NCI-H128 (cell line): ENCODE results near the gene SNRPD2.

Experiments used
- DNase-seq: peaks from one replicate; lab custom pipeline; 2025; ENCODE audit not compliant: unreplicated experiment; lab: John Stamatoyannopoulos, UW

The SNRPD2 gene

DNA sequence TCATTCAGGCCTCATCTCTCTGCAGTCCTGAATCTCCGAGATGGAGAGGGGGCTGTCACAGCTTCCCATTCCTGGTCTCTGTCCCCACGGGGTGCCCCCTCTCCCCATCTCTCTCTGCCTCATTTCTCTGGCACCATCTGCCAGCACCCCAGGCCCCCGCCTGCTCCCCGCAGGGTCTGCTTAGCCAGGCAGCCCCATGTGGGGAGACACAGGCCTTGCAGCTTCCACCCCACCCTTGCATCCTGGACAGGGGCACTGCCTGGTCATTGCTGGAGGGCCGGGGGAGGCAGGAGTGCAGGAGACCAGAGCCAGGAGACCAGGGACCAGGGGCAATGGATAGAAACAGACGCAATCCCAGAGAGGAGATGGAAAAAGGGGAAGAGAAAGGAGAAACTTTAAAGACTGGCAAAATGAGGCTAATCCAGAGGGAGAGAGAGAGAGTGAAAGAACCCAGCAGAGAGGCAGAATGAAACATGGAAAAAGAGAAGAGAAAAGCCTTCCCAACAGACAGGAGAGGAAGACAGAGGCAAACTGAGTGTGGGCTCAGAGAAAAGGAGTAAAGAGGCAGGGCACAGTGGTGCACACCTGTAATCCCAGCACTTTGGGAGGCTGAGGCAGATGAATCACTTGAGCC, 32.5 kb downstream of the SNRPD2 start:
- no peak for DNase-seq

DNA sequence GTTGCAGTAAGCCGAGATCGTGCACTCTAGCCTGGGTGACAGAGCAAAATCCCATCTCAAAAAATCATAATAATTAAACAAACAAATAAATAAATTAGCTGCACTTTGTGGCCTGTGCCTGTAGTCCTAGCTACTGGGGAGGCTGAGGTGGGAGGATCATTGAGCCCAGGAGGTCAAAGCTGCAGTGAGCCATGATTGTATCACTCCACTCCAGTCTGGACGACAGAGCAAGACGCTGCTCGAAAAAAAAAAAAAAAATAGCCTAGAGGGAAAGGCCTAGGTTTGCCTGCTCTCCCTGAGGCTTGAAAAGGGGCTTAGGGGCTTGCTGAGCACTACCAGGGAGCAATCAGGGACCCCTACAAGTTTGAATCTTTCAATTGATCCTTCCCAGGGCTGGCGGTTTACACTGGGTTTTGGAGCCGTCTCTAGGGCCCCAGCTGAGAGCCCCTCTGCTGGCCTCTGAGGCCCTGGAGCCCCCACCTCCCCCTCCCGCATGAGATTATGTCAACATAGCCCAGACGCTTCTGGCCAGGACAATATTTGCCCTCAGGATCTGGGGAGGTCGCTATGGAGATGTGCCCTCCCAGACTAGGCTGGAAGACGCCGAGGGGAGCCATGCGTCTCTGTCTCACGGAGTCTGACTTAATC, 34.1 kb downstream of the SNRPD2 start:
- DNase-seq, result no peak

DNA sequence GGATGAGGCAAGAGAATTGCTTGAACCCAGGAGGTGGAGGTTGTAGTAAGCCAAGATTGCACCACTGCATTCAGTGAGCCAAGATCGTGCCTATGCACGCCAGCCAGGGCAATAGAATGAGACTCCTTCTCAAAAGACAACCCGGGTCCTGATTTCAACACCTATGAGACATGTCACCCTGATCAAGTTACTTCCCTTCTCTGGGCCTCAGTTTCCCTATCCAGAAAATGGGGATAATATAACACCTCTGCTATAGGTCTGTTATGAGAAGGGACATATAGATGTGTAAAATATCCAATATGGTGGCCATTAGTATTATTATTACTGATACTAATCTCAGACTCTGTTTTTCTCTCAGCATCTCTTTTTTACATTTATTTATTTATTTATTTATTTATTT, 36.7 kb downstream of the SNRPD2 start:
- DNase-seq, result no peak

DNA sequence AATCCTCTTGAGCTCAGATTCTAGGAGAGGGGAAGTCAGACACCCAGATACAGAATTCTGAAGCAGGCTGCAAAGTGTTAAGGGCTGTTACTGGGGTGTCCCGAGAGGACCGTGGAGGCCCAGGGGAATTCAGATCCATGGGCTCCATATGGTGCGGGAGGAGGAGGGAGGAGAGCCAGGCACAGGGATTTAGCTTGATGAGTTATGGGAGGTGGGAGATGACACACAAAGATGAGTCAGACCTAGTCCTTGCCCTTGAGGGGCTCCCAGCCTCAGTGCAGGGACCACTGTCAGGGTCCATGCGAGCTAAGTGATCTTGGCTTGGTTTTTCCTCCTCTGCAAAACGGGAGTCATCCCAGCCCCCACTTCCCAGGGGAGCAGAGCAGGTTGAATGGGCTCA, 38.1 kb downstream of the SNRPD2 start:
- DNase-seq, result no peak

DNA sequence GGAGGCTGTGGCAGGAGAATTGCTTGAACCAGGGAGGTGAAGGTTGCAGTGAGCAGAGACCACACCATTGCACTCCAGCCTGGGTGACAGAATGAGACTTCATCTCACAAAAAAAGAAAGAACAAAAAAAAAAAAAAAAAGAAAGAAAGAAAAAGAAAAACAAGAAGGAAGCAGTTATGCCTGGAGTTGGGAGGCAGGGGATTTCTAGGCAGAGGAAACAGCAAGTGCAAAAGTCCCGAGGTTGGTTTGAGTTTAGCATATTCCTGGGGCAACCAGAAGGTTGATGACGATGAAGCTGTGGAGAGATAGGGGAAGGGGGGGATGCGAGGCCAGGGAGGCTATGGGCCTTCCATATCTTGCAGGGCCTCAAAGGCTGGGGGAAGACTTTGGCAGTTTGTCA, 41.0 kb downstream of the SNRPD2 start:
- DNase-seq, result no peak

DNA sequence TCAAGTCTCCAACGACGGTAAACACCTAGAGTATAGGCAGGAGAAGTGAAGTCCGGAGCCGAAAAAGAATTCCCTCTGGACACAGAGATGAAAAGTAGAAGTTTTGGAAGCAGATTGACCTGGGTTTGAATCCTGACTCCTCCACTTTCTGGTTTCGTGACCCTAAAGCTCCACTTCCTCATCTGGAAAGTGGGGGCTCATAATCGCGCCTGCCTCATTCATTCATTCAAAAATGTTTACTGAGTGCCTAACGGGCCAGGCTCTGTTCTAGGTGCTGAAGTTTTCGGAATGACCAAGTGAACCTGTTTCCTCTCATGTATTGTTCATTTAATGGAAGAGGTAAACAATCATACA, 45.4 kb downstream of the SNRPD2 start:
- DNase-seq, result no peak

DNA sequence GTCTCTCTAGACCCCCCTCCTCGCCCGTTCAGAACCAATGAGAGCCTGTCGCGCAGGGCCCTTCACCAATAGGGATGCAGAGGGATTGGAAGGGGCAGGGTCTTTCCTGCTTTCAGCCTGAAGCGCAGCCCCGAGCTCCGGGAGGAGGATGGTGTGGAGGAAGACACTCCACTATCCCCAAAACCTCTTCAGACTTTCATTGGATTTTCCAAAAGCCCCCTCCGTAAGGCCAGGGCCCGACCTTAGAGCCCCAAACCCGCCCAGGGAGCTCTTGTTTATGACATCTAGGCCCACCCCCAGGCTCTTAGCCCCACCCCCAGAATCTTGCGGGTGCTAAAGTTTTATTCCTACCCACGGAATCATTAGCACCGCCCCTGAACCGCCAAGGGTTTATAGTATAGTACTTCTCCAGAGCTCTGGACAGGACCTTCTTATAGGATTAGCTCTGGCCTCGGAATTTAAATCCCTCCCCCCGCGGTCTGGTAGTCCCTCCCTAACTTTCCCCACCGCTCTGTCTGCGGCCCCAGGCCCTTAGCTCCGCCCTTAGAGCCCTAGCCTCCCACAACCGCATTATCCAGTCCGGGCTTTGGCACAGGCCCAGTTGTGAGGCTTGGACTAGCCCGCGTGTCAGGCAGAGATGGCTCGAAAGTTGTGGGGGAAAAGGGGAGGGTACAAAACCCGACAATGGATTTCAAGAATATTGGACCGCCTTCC, 46.0 kb downstream of the SNRPD2 start:
- peak; percentile 80 for DNase-seq

DNA sequence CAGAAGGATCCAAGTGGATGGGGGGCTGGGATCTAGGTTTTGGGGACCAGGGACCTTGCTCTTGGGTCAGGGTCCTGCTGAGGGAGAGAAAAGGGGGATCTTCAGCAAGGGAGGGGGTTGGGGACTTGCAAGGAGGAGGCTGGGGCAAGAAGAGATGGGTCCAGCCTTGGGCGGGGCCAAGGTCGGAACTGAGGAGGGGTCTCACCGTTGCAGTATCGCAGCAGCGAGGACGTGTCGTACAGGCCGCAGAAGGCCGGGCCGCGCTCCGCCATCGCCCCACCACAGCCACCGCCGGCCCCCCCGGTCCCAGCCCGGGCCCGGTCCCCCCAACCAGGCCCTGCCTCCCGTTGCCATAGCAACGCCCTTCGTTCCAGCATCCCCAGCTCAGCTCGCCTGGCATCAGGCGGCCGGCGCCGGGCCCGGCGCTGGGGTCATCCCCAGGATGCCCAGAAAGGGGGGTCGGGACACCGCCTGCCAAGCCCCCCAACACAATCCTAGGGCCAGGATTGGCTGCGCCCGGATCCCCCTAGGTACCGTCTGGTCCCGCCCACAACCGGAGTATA, 46.6 kb downstream of the SNRPD2 start:
- no peak for DNase-seq

DNA sequence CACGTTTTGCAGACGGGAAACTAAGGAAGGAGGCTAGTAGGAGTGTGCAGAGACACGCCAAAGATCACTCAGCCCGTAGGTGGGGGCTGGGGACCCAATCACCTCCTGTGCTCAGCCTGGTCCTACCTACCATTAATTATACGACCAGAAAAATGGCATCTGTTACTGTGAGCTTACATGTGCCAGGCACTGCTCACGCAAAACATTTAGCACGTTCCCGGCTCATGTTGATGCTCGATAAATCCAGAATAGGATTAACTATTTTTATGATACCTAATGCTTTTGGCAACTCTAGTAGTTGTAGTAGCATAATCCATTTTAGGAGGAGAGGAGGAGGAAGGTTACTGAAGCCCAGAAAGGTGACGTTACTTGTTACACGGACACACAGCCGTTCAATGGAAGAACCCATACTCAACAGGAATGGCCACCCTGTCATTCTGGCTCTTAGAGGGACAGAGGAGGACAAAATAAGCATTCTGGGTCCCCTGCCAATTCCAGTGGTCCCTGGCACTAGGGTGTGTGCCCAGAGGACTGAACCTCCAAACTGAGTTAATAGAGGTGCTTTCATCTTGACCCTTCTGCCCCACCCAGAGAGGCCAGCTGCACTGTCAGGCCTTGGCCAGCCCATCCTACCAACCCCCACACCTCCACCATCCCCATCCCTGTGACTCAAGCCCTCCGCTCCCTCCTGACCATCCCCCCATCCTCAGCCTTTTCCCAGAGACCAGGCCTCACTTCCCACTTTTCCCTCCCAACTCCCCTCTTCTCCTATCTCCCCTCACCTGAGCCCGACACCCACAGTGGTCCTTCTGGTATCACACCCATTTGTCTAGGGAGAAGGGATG, 47.6 kb downstream of the SNRPD2 start:
- DNase-seq, result no peak

DNA sequence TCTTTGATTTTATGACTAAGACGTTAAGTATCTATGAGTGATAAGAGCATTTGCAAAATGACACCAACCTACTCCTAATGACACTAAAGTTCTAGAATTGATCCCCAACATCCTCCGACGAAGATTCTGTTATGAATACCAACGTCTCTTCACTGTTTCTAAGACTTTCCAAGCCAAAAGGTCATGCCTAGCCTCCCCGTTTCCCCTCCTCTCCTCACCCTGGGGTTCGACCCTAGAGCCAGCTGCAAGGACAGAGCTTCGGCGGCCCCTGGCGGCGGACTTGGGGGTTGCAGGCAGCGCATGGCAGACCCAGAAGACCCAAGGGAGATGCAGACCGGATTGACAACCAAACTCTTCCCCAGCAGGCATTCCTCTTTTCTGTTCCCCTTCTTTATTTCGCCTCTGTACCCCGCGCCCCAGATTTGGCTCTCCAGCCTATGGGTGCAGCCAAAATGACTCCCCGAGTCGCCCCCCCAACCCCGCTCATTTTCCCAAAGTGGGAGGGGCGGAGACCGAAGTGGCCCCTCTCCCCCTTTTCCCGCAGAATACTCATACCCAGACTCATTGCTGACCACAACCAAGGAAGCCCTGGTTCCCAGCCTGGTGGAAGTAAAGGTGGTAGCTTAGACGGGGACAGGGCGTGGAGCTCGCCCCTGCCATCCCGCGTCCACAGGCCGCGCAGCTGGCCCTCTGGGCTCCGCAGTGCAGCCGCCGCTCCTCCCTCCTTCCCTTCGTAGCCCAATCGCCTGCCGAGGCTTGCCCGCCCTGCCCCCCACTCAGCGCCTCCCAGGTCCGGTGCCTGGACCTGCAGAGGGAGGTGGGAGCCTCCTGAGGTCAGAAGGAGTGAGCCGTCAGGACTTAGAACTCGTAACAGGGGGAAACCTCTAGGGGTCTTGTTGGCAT, 48.5 kb downstream of the SNRPD2 start:
- DNase-seq, result peak; percentile 67

DNA sequence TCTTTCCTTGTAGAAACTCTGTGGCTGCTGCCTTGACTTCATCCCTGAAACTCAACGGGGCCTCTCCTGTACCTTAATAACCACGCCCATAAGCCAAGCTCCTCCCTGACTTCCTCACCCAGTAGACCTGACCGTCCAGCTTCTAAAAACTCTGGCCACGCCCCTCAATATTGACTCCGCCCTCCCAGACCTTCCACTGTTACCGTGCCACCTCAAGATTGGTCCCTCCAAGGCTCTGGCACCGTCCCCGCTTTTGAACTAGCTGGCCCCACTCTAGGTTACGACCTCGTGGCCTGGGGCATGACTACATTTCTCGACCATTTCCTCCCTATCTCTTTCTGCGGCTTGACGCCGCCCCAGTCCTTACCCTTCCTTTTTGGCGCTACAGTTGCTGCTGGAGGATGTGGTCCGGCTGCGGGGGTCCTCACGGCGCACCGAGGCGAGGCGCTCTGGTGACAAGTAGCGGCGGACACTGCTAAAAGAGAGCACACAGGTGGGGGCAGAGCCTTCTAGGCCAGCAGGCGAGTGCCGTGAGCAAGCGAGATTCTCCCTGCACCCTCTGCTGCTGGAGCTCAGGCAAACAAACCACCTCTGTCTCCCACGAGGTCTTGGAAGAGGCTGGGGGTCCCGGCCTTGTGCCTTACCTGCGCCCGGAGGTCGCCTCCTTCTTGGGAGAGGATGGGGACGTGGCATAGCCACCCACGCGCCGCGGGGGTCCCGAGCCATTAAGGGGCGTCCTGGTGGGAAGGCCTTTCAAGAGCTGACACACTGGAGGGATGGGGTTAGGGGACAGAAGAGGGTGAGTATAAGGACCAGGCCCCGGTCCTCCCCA, 50.3 kb downstream of the SNRPD2 start:
- peak; percentile 41 for DNase-seq

DNA sequence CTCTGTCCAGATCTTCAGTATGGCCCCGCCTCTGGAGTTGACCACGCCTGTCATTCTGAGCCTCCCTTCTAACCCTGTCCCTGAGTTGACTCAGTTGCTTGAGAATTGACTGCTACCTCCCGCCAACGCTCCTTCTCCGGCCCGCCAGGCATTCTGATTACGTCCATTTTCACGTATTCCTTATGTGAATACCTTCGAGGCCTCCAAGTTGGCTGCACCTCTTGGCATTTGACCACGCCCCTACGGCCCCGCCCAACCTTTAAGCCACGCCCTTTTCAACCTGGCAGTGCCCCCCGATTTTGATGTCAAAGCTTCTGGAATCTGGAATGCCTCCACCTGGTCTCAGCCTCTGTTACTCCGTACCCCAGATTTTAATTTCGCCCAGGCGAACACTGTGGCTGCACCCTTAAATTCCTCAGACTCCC, 50.9 kb downstream of the SNRPD2 start:
- DNase-seq, result no peak

DNA sequence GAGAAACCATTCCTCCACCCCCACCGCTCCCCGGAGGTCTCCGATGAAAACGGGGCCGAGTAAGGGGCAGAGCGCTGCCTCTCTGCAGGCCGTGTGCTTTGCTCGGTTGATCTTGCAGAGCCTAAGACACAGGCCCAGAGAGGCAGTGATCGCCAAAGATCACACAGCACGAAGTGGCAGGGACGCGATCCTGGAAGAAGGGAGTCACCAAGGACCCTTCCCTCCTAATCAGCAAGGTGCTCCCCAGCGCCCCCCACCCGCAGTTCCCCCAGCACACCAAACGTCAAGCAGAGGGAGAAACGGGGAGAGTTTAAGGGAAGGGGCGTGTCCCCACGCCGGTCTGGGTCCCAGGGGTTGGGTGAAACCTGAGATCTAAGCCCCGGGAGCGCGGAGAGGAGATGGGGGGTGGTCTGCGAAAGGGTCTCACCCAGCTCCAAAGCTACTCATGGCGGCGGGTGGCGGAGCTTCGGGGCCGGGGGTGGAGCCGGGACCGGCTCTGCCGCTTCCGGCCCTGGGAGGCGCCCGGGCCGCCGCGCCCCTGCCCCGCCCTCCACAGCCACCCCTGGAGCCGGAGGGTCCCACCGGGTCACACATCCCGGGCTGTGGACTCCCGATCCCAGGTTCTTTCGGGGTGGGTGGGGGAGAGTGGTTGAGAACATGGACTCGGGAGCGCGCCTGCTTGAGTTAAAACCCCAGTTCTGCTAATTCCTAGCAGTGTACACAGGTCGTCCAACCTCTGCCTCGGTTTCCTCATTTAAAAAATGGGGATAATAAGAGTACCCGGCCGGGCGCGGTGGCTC, 52.6 kb downstream of the SNRPD2 start, which contains the start of gene EML2:
Gene EML2 (minus strand): TSS at position 468 of the 800 bp plus-strand sequence. CDS start 21 bp downstream, at position 447.
- no peak for DNase-seq

DNA sequence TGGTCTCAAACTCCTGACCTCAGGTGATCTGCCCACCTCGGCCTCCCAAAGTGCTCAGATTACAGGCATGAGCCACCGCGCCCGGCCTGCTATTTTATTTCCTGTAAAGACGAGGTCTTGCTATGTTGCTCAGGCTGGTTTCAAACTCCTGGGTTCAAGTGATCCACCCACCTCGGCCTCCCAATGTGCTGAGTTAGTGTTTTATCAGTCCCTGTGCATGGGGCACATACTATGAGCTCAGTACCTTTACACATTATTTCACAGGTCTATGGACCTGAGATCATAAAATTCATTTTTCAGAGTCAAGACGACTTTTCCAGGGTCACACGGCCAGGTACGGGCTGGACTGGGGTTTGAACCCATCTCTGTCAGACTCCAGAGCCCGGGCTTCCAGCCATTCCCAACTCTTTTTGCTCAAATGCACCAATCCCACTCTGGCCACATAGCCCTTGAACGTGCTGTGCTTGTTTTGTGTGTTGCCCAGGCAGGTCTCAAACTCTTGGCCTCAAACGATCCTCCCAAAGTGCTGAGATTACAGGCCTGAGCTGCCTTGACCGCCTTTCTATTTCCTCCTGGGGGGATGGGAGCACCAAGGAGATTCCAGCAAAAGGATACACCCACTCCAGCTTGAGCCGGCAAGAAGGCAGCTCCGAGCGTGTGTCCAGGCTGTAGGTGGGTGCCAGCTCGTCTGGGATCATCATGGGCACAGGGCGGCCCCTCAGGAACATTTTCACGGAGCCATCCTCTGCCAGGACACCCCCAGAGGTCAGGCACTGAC, 53.7 kb downstream of the SNRPD2 start:
- DNase-seq, result no peak
